Esophagus squamous epithelium (tissue), 5 donors: ENCODE results near the gene MPP3. TPM values are rescaled to one million over a fixed set of nuclear protein-coding genes. Genes with fewer than 3 reads are reported as not detected.

Experiments used
- DNase-seq: peaks from one replicate; lab custom pipeline; 2025; lab: John Stamatoyannopoulos, UW
- H3K27ac ChIP-seq, 4 donors: fragments of 200-600 bp; sonication (generic); one replicate each; pipeline ENCODE4 v1.5.1; 2016 to 2019; ENCODE audit warnings: mild to moderate bottlenecking in 1 of 4
- H3K27me3 ChIP-seq, 4 donors: fragments of 200-600 bp; sonication (generic); 1 replicate in 3 of 4; 2 replicates in 1 of 4; pipeline versions ENCODE4 v1.5.1 to v1.6.0; 2017 to 2021; ENCODE audit warnings: antibody characterized with exemption in 1 of 4
- H3K36me3 ChIP-seq, 3 donors: fragments of 200-600 bp; sonication (generic); one replicate each; pipeline ENCODE4 v1.5.1; 2016 to 2019
- H3K4me1 ChIP-seq, 3 donors: fragments of 200-600 bp; sonication (generic); one replicate each; pipeline ENCODE4 v1.5.1; 2017 to 2019
- H3K4me3 ChIP-seq, 4 donors: fragments of 200-600 bp; sonication (generic); 1 replicate in 3 of 4; 2 replicates in 1 of 4; pipeline ENCODE4 v1.5.1; 2016 to 2019; ENCODE audit warnings: mild to moderate bottlenecking in 2 of 4, moderate library complexity in 1 of 4
- H3K9me3 ChIP-seq, 3 donors: fragments of 200-600 bp; sonication (generic); one replicate each; pipeline ENCODE4 v1.5.1; 2016 to 2019
- CTCF ChIP-seq, 6 experiments: fragments of 450-650 bp in 4 of 6; fragments of 200-600 bp in 2 of 6; sonication (generic) in 2 of 6; IDR thresholded peaks; one replicate each; pipeline ENCODE4 v1.5.1; 2016 to 2019; ENCODE audit warnings: antibody characterized with exemption in 6 of 6, mild to moderate bottlenecking in 4 of 6, moderate library complexity in 4 of 6
- POLR2A ChIP-seq, 4 donors: fragments of 450-650 bp; IDR thresholded peaks; one replicate each; pipeline ENCODE4 v1.6.1; 2017; ENCODE audit warnings: antibody characterized with exemption in 4 of 4, mild to moderate bottlenecking in 4 of 4, moderate library complexity in 3 of 4
- WGBS, 2 donors: methylation state at CpG; one replicate each; pipeline ENCODE4 v1.1.5; 2018; 5-methylcytosine and 5-hydroxymethylcytosine counted together
- intact Hi-C: fragments of 100-400 bp; cut with DNase I; formaldehyde crosslinking; loops from one replicate; pipeline ENCODE4 v1.15.0; 2022
- total RNA-seq, 4 donors: library from RNA; depleted of rRNA; stranded (reverse); fragments of >200 nt; gene quantifications; one replicate each; pipeline ENCODE4 v1.1.0, GENCODE V29; 2016
- donor health status: DM: yes; HTN: yes; CAD: no.

Gene MPP3
- total RNA-seq, 4 donors from 2014 or later: 5.9 to 15.8 (median 9.0) TPM

- 12 to 53% methylated on average over 6 to 31 of the region's 60 CpGs for WGBS, 2 donors
- H3K4me3 ChIP-seq: peak overlapping the region in 2 of 4 donors; percentile 19 to 52
- intact Hi-C loops: no loop called here
- H3K36me3 ChIP-seq: no peaks in the 10 kb centered on the region
- no peak for DNase-seq
- H3K27me3 ChIP-seq: peaks cover 0 to 65% (median 7%) of the 10 kb centered on the region in 4 donors
- peaks cover 8 to 23% (median 13%) of the 10 kb centered on the region in 3 donors for H3K4me1 ChIP-seq
- no peak overlapping the region for H3K27ac ChIP-seq
- no peaks in the 10 kb centered on the region for H3K9me3 ChIP-seq
- TF ChIP-seq POLR2A (IDR thresholded peaks at IDR 0.05) (no peak), CTCF (IDR thresholded peaks at IDR 0.05) (peak in 1 of 6 experiments; percentile 17)
Observed at GRCh38 chr17:43755389-43755875, 77.5 kb downstream of the MPP3 start.

- Histone ChIP-seq H3K36me3 (no peaks in the 10 kb centered on the region), H3K9me3 (no peaks in the 10 kb centered on the region), H3K27ac (no peak overlapping the region), H3K4me3 (peak overlapping the region in 2 of 4 donors; percentile 19 to 52), H3K27me3 (peaks cover 0 to 66% (median 7%) of the 10 kb centered on the region in 4 donors), H3K4me1 (peaks cover 11 to 23% (median 14%) of the 10 kb centered on the region in 3 donors)
- intact Hi-C loops: no loop called here
- 59 to 75% methylated on average over 4 to 5 of the region's 21 CpGs for WGBS, 2 donors
- no peak for TF ChIP-seq POLR2A (IDR thresholded peaks at IDR 0.05)
- no peak for TF ChIP-seq CTCF (IDR thresholded peaks at IDR 0.05)
- no peak for DNase-seq
Observed at GRCh38 chr17:43754947-43755346, 78.0 kb downstream of the MPP3 start.

GRCh38 chr17:43753493-43754129 is 79.3 kb downstream of the MPP3 start:
- intact Hi-C loops: no loop called here
- H3K4me3 ChIP-seq: no peak overlapping the region
- 55% methylated on average over 5 of the region's 5 CpGs for WGBS, 2 donors

More at GRCh38 chr17:43753493-43754129, 79.3 kb downstream of the MPP3 start:
- no peak for DNase-seq
- Histone ChIP-seq H3K9me3 (no peaks in the 10 kb centered on the region), H3K27ac (no peak overlapping the region), H3K4me1 (peaks cover 8 to 23% (median 14%) of the 10 kb centered on the region in 3 donors), H3K27me3 (peaks cover 0 to 63% (median 7%) of the 10 kb centered on the region in 4 donors), H3K36me3 (no peaks in the 10 kb centered on the region)
- TF ChIP-seq POLR2A (IDR thresholded peaks at IDR 0.05): no peak
- no peak for TF ChIP-seq CTCF (IDR thresholded peaks at IDR 0.05)

Other genes starting within 250 kb of the MPP3 start
- 1 to 10 TPM in 2 of 4 donors, under 1 TPM in 2; 0.64 to 6.1 (median 2.7) TPM for gene MEOX1, start 171.2 kb downstream of the MPP3 start, total RNA-seq
- under 1 TPM in 1 of 4 donors, not detected in 3; 0.49 TPM for gene SOST, start 74.4 kb downstream of the MPP3 start, total RNA-seq
- 10 to 100 TPM; 33.7 to 58.4 (median 36.8) TPM for gene DUSP3, start 54.2 kb downstream of the MPP3 start, total RNA-seq
- under 1 TPM in 1 of 4 donors, not detected in 3; 0.13 TPM for gene CFAP97D1, start 52.7 kb downstream of the MPP3 start, total RNA-seq
- gene CD300LG, start 14.0 kb upstream of the MPP3 start, total RNA-seq: 1 to 10 TPM in 2 of 4 donors, under 1 TPM in 2; 0.30 to 2.3 (median 0.94) TPM
- 1 to 10 TPM in 1 of 4 donors, under 1 TPM in 3; 0.18 to 3.6 (median 0.54) TPM for gene MPP2, start 74.4 kb upstream of the MPP3 start, total RNA-seq
- gene PPY, start 109.3 kb upstream of the MPP3 start, total RNA-seq: not detected
- gene PYY, start 120.8 kb upstream of the MPP3 start, total RNA-seq: not detected
- gene NAGS, start 171.5 kb upstream of the MPP3 start, total RNA-seq: 1 to 10 TPM in 3 of 4 donors, under 1 TPM in 1; 0.64 to 2.7 (median 2.1) TPM
- 10 to 100 TPM; 20.6 to 40.8 (median 34.1) TPM for gene TMEM101, start 181.8 kb upstream of the MPP3 start, total RNA-seq
- gene LSM12, start 233.5 kb upstream of the MPP3 start, total RNA-seq: 10 to 100 TPM; 27.3 to 44.3 (median 36.9) TPM
- 10 to 100 TPM; 10.3 to 23.3 (median 17.2) TPM for gene G6PC3, start 237.6 kb upstream of the MPP3 start, total RNA-seq